ENCODE measurements around the gene EXOC6B.
A peak's percentile ranks its signal among the peaks of the same experiment; 100 is the strongest.

Gene EXOC6B

DNA sequence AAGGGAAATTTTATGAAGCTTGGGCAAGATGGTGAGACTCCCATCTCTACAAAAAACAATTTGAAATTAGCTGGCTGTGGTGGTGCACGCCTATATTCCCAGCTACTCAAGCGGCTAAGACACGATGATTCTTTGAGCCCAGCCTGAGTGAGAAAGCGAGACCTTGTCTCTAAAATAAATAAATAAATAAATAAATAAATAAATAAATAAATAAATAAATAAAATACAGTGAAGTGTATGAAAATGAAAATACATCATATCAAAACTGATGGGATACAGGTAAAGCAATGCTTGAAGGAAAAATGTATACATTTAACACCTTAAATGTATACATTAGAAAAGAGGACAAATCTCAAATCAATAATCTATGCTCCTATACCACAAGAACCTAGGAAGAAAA is 15.7 kb downstream of the EXOC6B start (continued):
- TF ChIP-seq ZNF501 (tag by site-specific recombination; IDR thresholded peaks at IDR 0.05) (peak; percentile 70; the same call in 1 of the 2 replicates), ZNF664 (tag by site-specific recombination; IDR thresholded peaks at IDR 0.05) (peak; percentile 38; the same call in 1 of the 2 replicates), ZFP37 (tag by site-specific recombination; IDR thresholded peaks at IDR 0.05) (peak; percentile 76; the same call in 1 of the 2 replicates), ZNF157 (tag by site-specific recombination; IDR thresholded peaks at IDR 0.05) (no peak), SP7 (tag by site-specific recombination; IDR thresholded peaks at IDR 0.05) (no peak), KLF9 (tag by site-specific recombination; IDR thresholded peaks at IDR 0.05; ENCODE audit: low read depth) (no peak), ZNF433 (tag by site-specific recombination; IDR thresholded peaks at IDR 0.05; ENCODE audit: low read depth) (peak; percentile 89), ZNF791 (tag by site-specific recombination; IDR thresholded peaks at IDR 0.05) (0 out of 2 replicates have a peak, but pooled peaks have one; percentile 48), KLF8 (tag by site-specific recombination; IDR thresholded peaks at IDR 0.05) (no peak), ZNF112 (tag by site-specific recombination; IDR thresholded peaks at IDR 0.05) (no peak), ZNF24 (tag by site-specific recombination; IDR thresholded peaks at IDR 0.05) (no peak), ZNF747 (tag by site-specific recombination; IDR thresholded peaks at IDR 0.05) (no peak), ZNF529 (tag by site-specific recombination; IDR thresholded peaks at IDR 0.05; ENCODE audit: insufficient replicate concordance) (peak; percentile 66), KLF10 (tag by site-specific recombination; IDR thresholded peaks at IDR 0.05) (no peak), MEIS1 (CRISPR knock-in tag; IDR thresholded peaks at IDR 0.05; ENCODE audit: borderline replicate concordance) (no peak), ZNF404 (tag by site-specific recombination; IDR thresholded peaks at IDR 0.05) (peak; percentile 75; the same call in 1 of the 2 replicates), PRDM1 (tag by site-specific recombination; IDR thresholded peaks at IDR 0.05) (no peak), MYNN (tag by site-specific recombination; IDR thresholded peaks at IDR 0.05; ENCODE audit: borderline replicate concordance) (no peak), ZNF660 (tag by site-specific recombination; IDR thresholded peaks at IDR 0.05) (no peak), SCRT1 (tag by site-specific recombination; IDR thresholded peaks at IDR 0.05; ENCODE audit: borderline replicate concordance) (no peak), ZNF510 (tag by site-specific recombination; IDR thresholded peaks at IDR 0.05; ENCODE audit: insufficient replicate concordance) (peak; percentile 89), ZNF426 (tag by site-specific recombination; IDR thresholded peaks at IDR 0.05) (peak; percentile 96), ZNF354C (tag by site-specific recombination; IDR thresholded peaks at IDR 0.05; ENCODE audit: borderline replicate concordance, low read depth) (0 out of 2 replicates have a peak, but pooled peaks have one; percentile 47), ZNF596 (tag by site-specific recombination; IDR thresholded peaks at IDR 0.05) (no peak), ZBTB7A (tag by site-specific recombination; IDR thresholded peaks at IDR 0.05; ENCODE audit: low read depth) (no peak), ZNF132 (tag by site-specific recombination; IDR thresholded peaks at IDR 0.05; ENCODE audit: borderline replicate concordance) (no peak), ZNF202 (tag by site-specific recombination; IDR thresholded peaks at IDR 0.05; ENCODE audit: borderline replicate concordance) (peak; percentile 78; the same call in 1 of the 2 replicates)
- TF ChIP-seq, protein P1, sequence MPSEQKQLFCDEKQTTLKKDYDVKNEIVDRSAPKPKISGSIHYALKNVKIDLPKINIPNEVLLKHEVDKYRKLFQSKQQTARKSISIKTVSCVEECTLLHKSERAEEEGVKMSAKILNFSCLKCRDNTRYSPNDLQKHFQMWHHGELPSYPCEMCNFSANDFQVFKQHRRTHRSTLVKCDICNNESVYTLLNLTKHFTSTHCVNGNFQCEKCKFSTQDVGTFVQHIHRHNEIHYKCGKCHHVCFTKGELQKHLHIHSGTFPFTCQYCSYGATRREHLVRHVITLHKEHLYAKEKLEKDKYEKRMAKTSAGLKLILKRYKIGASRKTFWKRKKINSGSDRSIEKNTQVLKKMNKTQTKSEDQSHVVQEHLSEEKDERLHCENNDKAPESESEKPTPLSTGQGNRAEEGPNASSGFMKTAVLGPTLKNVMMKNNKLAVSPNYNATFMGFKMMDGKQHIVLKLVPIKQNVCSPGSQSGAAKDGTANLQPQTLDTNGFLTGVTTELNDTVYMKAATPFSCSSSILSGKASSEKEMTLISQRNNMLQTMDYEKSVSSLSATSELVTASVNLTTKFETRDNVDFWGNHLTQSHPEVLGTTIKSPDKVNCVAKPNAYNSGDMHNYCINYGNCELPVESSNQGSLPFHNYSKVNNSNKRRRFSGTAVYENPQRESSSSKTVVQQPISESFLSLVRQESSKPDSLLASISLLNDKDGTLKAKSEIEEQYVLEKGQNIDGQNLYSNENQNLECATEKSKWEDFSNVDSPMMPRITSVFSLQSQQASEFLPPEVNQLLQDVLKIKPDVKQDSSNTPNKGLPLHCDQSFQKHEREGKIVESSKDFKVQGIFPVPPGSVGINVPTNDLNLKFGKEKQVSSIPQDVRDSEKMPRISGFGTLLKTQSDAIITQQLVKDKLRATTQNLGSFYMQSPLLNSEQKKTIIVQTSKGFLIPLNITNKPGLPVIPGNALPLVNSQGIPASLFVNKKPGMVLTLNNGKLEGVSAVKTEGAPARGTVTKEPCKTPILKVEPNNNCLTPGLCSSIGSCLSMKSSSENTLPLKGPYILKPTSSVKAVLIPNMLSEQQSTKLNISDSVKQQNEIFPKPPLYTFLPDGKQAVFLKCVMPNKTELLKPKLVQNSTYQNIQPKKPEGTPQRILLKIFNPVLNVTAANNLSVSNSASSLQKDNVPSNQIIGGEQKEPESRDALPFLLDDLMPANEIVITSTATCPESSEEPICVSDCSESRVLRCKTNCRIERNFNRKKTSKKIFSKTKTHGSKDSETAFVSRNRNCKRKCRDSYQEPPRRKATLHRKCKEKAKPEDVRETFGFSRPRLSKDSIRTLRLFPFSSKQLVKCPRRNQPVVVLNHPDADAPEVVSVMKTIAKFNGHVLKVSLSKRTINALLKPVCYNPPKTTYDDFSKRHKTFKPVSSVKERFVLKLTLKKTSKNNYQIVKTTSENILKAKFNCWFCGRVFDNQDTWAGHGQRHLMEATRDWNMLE (tag by site-specific recombination; conservative IDR thresholded peaks at IDR 0.05; ENCODE audit: low read depth), result peak; percentile 95
- TF ChIP-seq, protein P2, sequence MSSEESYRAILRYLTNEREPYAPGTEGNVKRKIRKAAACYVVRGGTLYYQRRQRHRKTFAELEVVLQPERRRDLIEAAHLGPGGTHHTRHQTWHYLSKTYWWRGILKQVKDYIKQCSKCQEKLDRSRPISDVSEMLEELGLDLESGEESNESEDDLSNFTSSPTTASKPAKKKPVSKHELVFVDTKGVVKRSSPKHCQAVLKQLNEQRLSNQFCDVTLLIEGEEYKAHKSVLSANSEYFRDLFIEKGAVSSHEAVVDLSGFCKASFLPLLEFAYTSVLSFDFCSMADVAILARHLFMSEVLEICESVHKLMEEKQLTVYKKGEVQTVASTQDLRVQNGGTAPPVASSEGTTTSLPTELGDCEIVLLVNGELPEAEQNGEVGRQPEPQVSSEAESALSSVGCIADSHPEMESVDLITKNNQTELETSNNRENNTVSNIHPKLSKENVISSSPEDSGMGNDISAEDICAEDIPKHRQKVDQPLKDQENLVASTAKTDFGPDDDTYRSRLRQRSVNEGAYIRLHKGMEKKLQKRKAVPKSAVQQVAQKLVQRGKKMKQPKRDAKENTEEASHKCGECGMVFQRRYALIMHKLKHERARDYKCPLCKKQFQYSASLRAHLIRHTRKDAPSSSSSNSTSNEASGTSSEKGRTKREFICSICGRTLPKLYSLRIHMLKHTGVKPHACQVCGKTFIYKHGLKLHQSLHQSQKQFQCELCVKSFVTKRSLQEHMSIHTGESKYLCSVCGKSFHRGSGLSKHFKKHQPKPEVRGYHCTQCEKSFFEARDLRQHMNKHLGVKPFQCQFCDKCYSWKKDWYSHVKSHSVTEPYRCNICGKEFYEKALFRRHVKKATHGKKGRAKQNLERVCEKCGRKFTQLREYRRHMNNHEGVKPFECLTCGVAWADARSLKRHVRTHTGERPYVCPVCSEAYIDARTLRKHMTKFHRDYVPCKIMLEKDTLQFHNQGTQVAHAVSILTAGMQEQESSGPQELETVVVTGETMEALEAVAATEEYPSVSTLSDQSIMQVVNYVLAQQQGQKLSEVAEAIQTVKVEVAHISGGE (tag by site-specific recombination; conservative IDR thresholded peaks at IDR 0.05; ENCODE audit: low read depth), result peak; percentile 87
- TF ChIP-seq, protein P3, sequence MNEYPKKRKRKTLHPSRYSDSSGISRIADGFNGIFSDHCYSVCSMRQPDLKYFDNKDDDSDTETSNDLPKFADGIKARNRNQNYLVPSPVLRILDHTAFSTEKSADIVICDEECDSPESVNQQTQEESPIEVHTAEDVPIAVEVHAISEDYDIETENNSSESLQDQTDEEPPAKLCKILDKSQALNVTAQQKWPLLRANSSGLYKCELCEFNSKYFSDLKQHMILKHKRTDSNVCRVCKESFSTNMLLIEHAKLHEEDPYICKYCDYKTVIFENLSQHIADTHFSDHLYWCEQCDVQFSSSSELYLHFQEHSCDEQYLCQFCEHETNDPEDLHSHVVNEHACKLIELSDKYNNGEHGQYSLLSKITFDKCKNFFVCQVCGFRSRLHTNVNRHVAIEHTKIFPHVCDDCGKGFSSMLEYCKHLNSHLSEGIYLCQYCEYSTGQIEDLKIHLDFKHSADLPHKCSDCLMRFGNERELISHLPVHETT (tag by site-specific recombination; IDR thresholded peaks at IDR 0.05), result no peak
- TF ChIP-seq, protein P4, sequence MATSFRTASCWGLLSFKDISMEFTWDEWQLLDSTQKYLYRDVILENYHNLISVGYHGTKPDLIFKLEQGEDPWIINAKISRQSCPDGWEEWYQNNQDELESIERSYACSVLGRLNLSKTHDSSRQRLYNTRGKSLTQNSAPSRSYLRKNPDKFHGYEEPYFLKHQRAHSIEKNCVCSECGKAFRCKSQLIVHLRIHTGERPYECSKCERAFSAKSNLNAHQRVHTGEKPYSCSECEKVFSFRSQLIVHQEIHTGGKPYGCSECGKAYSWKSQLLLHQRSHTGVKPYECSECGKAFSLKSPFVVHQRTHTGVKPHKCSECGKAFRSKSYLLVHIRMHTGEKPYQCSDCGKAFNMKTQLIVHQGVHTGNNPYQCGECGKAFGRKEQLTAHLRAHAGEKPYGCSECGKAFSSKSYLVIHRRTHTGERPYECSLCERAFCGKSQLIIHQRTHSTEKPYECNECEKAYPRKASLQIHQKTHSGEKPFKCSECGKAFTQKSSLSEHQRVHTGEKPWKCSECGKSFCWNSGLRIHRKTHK (tag by site-specific recombination; IDR thresholded peaks at IDR 0.05), result no peak
